Upper lobe of right lung (tissue), 1 donor: ENCODE results near the gene LIFR. TPM values are rescaled to one million over a fixed set of nuclear protein-coding genes. Genes with fewer than 3 reads are reported as not detected.

Source experiments
- ATAC-seq: fragments of 200-7000 bp; cut with Tn5 transposase; one replicate; pipeline ENCODE4 v1.9.1; 2020; ENCODE audit warnings: mild to moderate bottlenecking, moderate library complexity
- DNase-seq: peaks from one replicate; pipeline ENCODE4 v3.0.0-alpha.2; 2020
- H3K27ac ChIP-seq: fragments of 200-600 bp; one replicate; pipeline ENCODE4 v1.8.0; 2022
- H3K27me3 ChIP-seq: fragments of 200-600 bp; one replicate; pipeline ENCODE4 v1.8.0; 2022; ENCODE audit warnings: mild to moderate bottlenecking
- H3K36me3 ChIP-seq: fragments of 200-600 bp; one replicate; pipeline ENCODE4 v1.8.0; 2022
- H3K4me1 ChIP-seq: fragments of 200-600 bp; one replicate; pipeline ENCODE4 v1.8.0; 2022
- H3K4me3 ChIP-seq: fragments of 200-600 bp; one replicate; pipeline ENCODE4 v1.8.0; 2022; ENCODE audit warnings: mild to moderate bottlenecking
- H3K9me3 ChIP-seq: fragments of 200-600 bp; one replicate; pipeline ENCODE4 v1.8.0; 2022
- CTCF ChIP-seq: fragments of 200-600 bp; IDR thresholded peaks from one replicate; pipeline ENCODE4 v1.8.0; 2022; ENCODE audit warnings: antibody characterized with exemption
- intact Hi-C: fragments of 100-400 bp; cut with DNase I; formaldehyde crosslinking; loops from one replicate; pipeline ENCODE4 v1.11.0; 2022
- total RNA-seq: library from RNA; stranded (reverse); fragmentation: NEBNext Ultra II Directional; extraction: Animal tissue kit (Norgen Biotek cat#: 25700); gene quantifications from one replicate; pipeline ENCODE4 v1.2.1, GENCODE V29; 2021
- donor health status: DM: no; HTN: yes; CAD: no; lungs with severe emphysema.

LIFR gene
- total RNA-seq, 1 donor from 2014 or later: 151 TPM

- TF ChIP-seq CTCF: no peak
- ATAC-seq: no peak
- intact Hi-C loops: no loop called here
- H3K36me3 ChIP-seq: peaks cover 56% of the 10 kb centered on the region
- no peaks in the 10 kb centered on the region for H3K27me3 ChIP-seq
- no peak overlapping the region for H3K27ac ChIP-seq
- H3K4me3 ChIP-seq: no peak overlapping the region
- no peaks in the 10 kb centered on the region for H3K4me1 ChIP-seq
- H3K9me3 ChIP-seq: no peaks in the 10 kb centered on the region
- no peak for DNase-seq
These were observed 47.3 kb downstream of the LIFR start for GRCh38 chr5:38509185-38509584.

- no peaks in the 10 kb centered on the region for H3K27me3 ChIP-seq
- no peak for TF ChIP-seq CTCF
- H3K4me3 ChIP-seq: no peak overlapping the region
- intact Hi-C loops: no loop called here
- no peaks in the 10 kb centered on the region for H3K4me1 ChIP-seq
- ATAC-seq (no peak), DNase-seq (no peak)
- H3K9me3 ChIP-seq: no peaks in the 10 kb centered on the region
- peaks cover 51% of the 10 kb centered on the region for H3K36me3 ChIP-seq
- H3K27ac ChIP-seq: no peak overlapping the region
These were observed 50.1 kb downstream of the LIFR start for GRCh38 chr5:38506302-38506701.

- intact Hi-C loops: no loop called here
- ATAC-seq (no peak), DNase-seq (no peak)
- H3K27ac ChIP-seq: no peak overlapping the region
- H3K4me3 ChIP-seq: no peak overlapping the region
- no peak for TF ChIP-seq CTCF
- H3K9me3 ChIP-seq: no peaks in the 10 kb centered on the region
- H3K36me3 ChIP-seq: peaks cover 48% of the 10 kb centered on the region
- no peaks in the 10 kb centered on the region for H3K4me1 ChIP-seq
- H3K27me3 ChIP-seq: no peaks in the 10 kb centered on the region
These were observed 55.7 kb downstream of the LIFR start for GRCh38 chr5:38500573-38501260.

- no peak overlapping the region for H3K27ac ChIP-seq
- H3K27me3 ChIP-seq: no peaks in the 10 kb centered on the region
- ATAC-seq: peak; percentile 59
- no peak for DNase-seq
- TF ChIP-seq CTCF: no peak
- no peaks in the 10 kb centered on the region for H3K9me3 ChIP-seq
- no peaks in the 10 kb centered on the region for H3K4me1 ChIP-seq
- no peak overlapping the region for H3K4me3 ChIP-seq
- intact Hi-C loops: no loop called here
- H3K36me3 ChIP-seq: peaks cover 59% of the 10 kb centered on the region
These were observed 58.5 kb downstream of the LIFR start for GRCh38 chr5:38497946-38498345.

- Histone ChIP-seq H3K27me3 (no peaks in the 10 kb centered on the region), H3K4me1 (no peaks in the 10 kb centered on the region), H3K4me3 (no peak overlapping the region), H3K9me3 (no peaks in the 10 kb centered on the region), H3K27ac (no peak overlapping the region), H3K36me3 (peaks cover 71% of the 10 kb centered on the region)
- TF ChIP-seq CTCF: no peak
- intact Hi-C loops: no loop called here
- ATAC-seq (no peak), DNase-seq (no peak)
These were observed 61.7 kb downstream of the LIFR start for GRCh38 chr5:38494763-38495162.

- ATAC-seq: no peak
- H3K9me3 ChIP-seq: no peaks in the 10 kb centered on the region
- peaks cover 77% of the 10 kb centered on the region for H3K36me3 ChIP-seq
- intact Hi-C loops: no loop called here
- no peak overlapping the region for H3K4me3 ChIP-seq
- DNase-seq: no peak
- H3K4me1 ChIP-seq: no peaks in the 10 kb centered on the region
- no peak for TF ChIP-seq CTCF
- H3K27me3 ChIP-seq: no peaks in the 10 kb centered on the region
- no peak overlapping the region for H3K27ac ChIP-seq
These were observed 62.3 kb downstream of the LIFR start for GRCh38 chr5:38494175-38494574.
